Endothelial cell of umbilical vein (primary cell): ENCODE data around the gene UVSSA. TPM values are rescaled to one million over a fixed set of nuclear protein-coding genes. Genes with fewer than 3 reads are reported as not detected.

Experiments used
- BruUV-seq: library from RNA; stranded (reverse); fragments of 400-500 nt; replicated peaks from 2 replicates; lab custom pipeline; 2021; lab: Mats Ljungman, UMichigan
- CTCF ChIA-PET: fragments of 300-600, 350-600 bp; sonication (Branson Sonifier 250); formaldehyde crosslinking; loops from one replicate; lab custom pipeline; 2021; ENCODE audit warnings: antibody characterized with exemption, inconsistent platforms; lab: Charles Lee
- POLR2A ChIA-PET: fragments of 300-600, 350-600 bp; sonication (Branson Sonifier 250); formaldehyde crosslinking; loops from one replicate; lab custom pipeline; 2021; ENCODE audit warnings: antibody characterized with exemption, inconsistent platforms; lab: Charles Lee
- DNase-seq: peaks from one replicate; pipeline ENCODE4 v3.0.0-alpha.2; 2011; ENCODE audit warnings: low read depth, low spot score
- FAIRE-seq: peaks from 2 replicates; lab custom pipeline; 2011; peaks lifted over from hg19 to GRCh38; lab: Jason Lieb, UNC
- H2AFZ ChIP-seq: 2 replicates; pipeline ENCODE4 v1.6.0; 2012; ENCODE audit warnings: low read depth, low read length, control low read depth, inconsistent platforms
- H3K27ac ChIP-seq: 2 replicates; pipeline ENCODE4 v1.5.1; 2011; ENCODE audit warnings: low read depth, mild to moderate bottlenecking, control low read depth, low read length, moderate library complexity; ENCODE audit not compliant: insufficient read depth
- H3K27me3 ChIP-seq, 2 experiments: 2 replicates each; pipeline versions ENCODE4 v1.6.0 to v1.6.1; 2011; ENCODE audit warnings: low read length in 2 of 2, mixed read lengths in 1 of 2; ENCODE audit not compliant: control insufficient read depth in 2 of 2, insufficient read depth in 2 of 2
- H3K36me3 ChIP-seq, 2 experiments: 2 replicates in 1 of 2; 3 replicates in 1 of 2; pipeline ENCODE4 v1.5.1; 2011; ENCODE audit warnings: low read length in 2 of 2, mild to moderate bottlenecking in 1 of 2, moderate library complexity in 1 of 2; ENCODE audit not compliant: control insufficient read depth in 2 of 2, insufficient read depth in 2 of 2; ENCODE audit errors: extremely low read depth in 1 of 2
- H3K4me1 ChIP-seq: 3 replicates; pipeline ENCODE4 v1.5.1; 2011; ENCODE audit warnings: mild to moderate bottlenecking, low read length; ENCODE audit not compliant: control insufficient read depth, insufficient read depth; ENCODE audit errors: extremely low read depth
- H3K4me2 ChIP-seq: 2 replicates; pipeline ENCODE4 v1.6.1; 2011; ENCODE audit warnings: low read length, control low read depth, mixed read lengths; ENCODE audit not compliant: insufficient read depth
- H3K4me3 ChIP-seq, 3 experiments: fragments of 200-600 bp in 1 of 3; sonication (generic), shearing (Covaris generic) in 1 of 3; replicated peaks in 1 of 3; 2 replicates each; pipeline ENCODE4 v1.5.1; 2011 to 2016; ENCODE audit warnings: control low read depth in 3 of 3, low read length in 3 of 3, mild to moderate bottlenecking in 2 of 3, inconsistent platforms in 1 of 3, low read depth in 1 of 3, moderate library complexity in 1 of 3; ENCODE audit not compliant: insufficient read depth in 1 of 3
- H3K79me2 ChIP-seq: 2 replicates; pipeline ENCODE4 v1.6.0; 2012; ENCODE audit warnings: low read length, inconsistent platforms; ENCODE audit not compliant: control insufficient read depth, insufficient read depth
- H3K9ac ChIP-seq: replicated peaks from 2 replicates; pipeline ENCODE3; 2011; ENCODE audit warnings: low read length, control low read depth; ENCODE audit not compliant: insufficient read depth; ENCODE audit errors: extremely low read depth
- H3K9me1 ChIP-seq: replicated peaks from 3 replicates; pipeline ENCODE4 v1.6.0; 2011; ENCODE audit warnings: mild to moderate bottlenecking, low read length; ENCODE audit not compliant: control insufficient read depth, insufficient read depth; ENCODE audit errors: extremely low read depth
- H3K9me3 ChIP-seq: replicated peaks from 2 replicates; pipeline ENCODE4 v1.5.1; 2012; ENCODE audit warnings: low read length, inconsistent platforms; ENCODE audit not compliant: control insufficient read depth, insufficient read depth
- H4K20me1 ChIP-seq: replicated peaks from 2 replicates; pipeline ENCODE3; 2011; ENCODE audit warnings: mild to moderate bottlenecking, low read length; ENCODE audit not compliant: control insufficient read depth, insufficient read depth; ENCODE audit errors: extremely low read depth
- EZH2 ChIP-seq: IDR thresholded peaks from 2 replicates; pipeline ENCODE4 v1.6.1; 2012; ENCODE audit warnings: borderline replicate concordance, low read depth, mild to moderate bottlenecking, moderate library complexity, low read length, inconsistent platforms; ENCODE audit not compliant: severe bottlenecking
- FOS ChIP-seq: IDR thresholded peaks from 2 replicates; pipeline ENCODE4 v1.6.1; 2011; ENCODE audit warnings: mild to moderate bottlenecking, low read length, moderate library complexity, borderline replicate concordance; ENCODE audit not compliant: insufficient read depth
- GATA2 ChIP-seq: IDR thresholded peaks from 2 replicates; pipeline ENCODE4 v1.7.0; 2011; ENCODE audit warnings: low read depth, mild to moderate bottlenecking, moderate library complexity, mixed read lengths, low read length; ENCODE audit not compliant: insufficient read length, insufficient read depth
- JUN ChIP-seq: IDR thresholded peaks from 2 replicates; pipeline ENCODE4 v1.6.1; 2011; ENCODE audit warnings: borderline replicate concordance, low read depth; ENCODE audit not compliant: insufficient read length, insufficient read depth
- MAX ChIP-seq: IDR thresholded peaks from 2 replicates; pipeline ENCODE4 v1.6.1; 2011; ENCODE audit not compliant: insufficient read depth, insufficient read length
- MYC ChIP-seq: IDR thresholded peaks from one replicate; pipeline ENCODE4 v1.6.1; 2011; ENCODE audit warnings: mild to moderate bottlenecking, low read depth, low read length
- POLR2A ChIP-seq: IDR thresholded peaks from 2 replicates; pipeline ENCODE4 v1.6.1; 2012; ENCODE audit warnings: low read depth, mild to moderate bottlenecking, control low read depth, low read length
- POLR2AphosphoS5 ChIP-seq: IDR thresholded peaks from 2 replicates; pipeline ENCODE4 v1.6.1; 2012; ENCODE audit warnings: low read depth, mild to moderate bottlenecking, control low read depth, low read length, moderate library complexity; ENCODE audit not compliant: insufficient read depth
- dilution Hi-C: fragments of 300-500 bp; cut with MboI; formaldehyde crosslinking; loops from one replicate; pipeline ENCODE4 v1.15.0; 2019; ENCODE audit warnings: low sequenced_read_pairs; ENCODE audit not compliant: extremely low pct_ligation_motif_present
- intact Hi-C: fragments of 100-400 bp; cut with micrococcal nuclease; formaldehyde crosslinking; loops from one replicate; pipeline ENCODE4 v1.10.0; 2022
- polyA plus RNA-seq, 4 experiments: library from polyadenylated mRNA; depleted of rRNA in 3 of 4; stranded (reverse) in 3 of 4; unstranded in 1 of 4; fragments of >200 nt; gene quantifications; 2 replicates each; pipeline versions ENCODE4 v1.2.1 to v1.2.3, GENCODE V29; 2011 to 2012; ENCODE audit warnings: missing spikeins in 1 of 4
- total RNA-seq: library from RNA; stranded (reverse); gene quantifications from 2 replicates; pipeline ENCODE4 v1.2.3, GENCODE V29; 2021
- TF ChIP-seq, protein P1 (sequence below), 2 donors: IDR thresholded peaks; 1 replicate in 1 of 2; 2 replicates in 1 of 2; pipeline ENCODE4 v1.5.1; 2011; ENCODE audit warnings: low read length in 2 of 2, mild to moderate bottlenecking in 2 of 2, moderate library complexity in 2 of 2, control low read depth in 1 of 2, inconsistent platforms in 1 of 2, low read depth in 1 of 2; ENCODE audit not compliant: insufficient read depth in 1 of 2; ENCODE audit errors: extremely low read depth in 1 of 2

UVSSA gene
- total and polyA plus RNA-seq, 2 donors (not counting 3 experiments of a cell fraction or from before 2014, with no cell fraction given): 7.1 to 14.9 TPM

- Histone ChIP-seq H3K27me3 (no peaks in the 10 kb centered on the region), H3K9me3 (no peaks in the 10 kb centered on the region), H3K4me1 (no peaks in the 10 kb centered on the region), H3K27ac (no peak overlapping the region), H3K9ac (no peak overlapping the region), H3K36me3 (no peaks in the 10 kb centered on the region), H3K79me2 (no peaks in the 10 kb centered on the region), H3K4me3 (no peak overlapping the region), H3K9me1 (no peaks in the 10 kb centered on the region), H2AFZ (no peak overlapping the region), H4K20me1 (no peaks in the 10 kb centered on the region), H3K4me2 (no peak overlapping the region)
- FAIRE-seq (no peak), DNase-seq (no peak)
- no TSS peak for BruUV-seq
- TF ChIP-seq FOS (no peak), EZH2 (no peak), MYC (no peak)
- intact Hi-C loops: no loop called here
- ChIA-PET POLR2A (no interaction called here), CTCF (interaction anchor here (1.2 kb wide), 1 partner anchor 9 kb away, joined by 3 read pairs; no protein-coding TSS in a partner anchor)
- dilution Hi-C loops: no loop called here
Measured at GRCh38 chr4:1359976-1360375, 13.0 kb downstream of the UVSSA start.

DNA sequence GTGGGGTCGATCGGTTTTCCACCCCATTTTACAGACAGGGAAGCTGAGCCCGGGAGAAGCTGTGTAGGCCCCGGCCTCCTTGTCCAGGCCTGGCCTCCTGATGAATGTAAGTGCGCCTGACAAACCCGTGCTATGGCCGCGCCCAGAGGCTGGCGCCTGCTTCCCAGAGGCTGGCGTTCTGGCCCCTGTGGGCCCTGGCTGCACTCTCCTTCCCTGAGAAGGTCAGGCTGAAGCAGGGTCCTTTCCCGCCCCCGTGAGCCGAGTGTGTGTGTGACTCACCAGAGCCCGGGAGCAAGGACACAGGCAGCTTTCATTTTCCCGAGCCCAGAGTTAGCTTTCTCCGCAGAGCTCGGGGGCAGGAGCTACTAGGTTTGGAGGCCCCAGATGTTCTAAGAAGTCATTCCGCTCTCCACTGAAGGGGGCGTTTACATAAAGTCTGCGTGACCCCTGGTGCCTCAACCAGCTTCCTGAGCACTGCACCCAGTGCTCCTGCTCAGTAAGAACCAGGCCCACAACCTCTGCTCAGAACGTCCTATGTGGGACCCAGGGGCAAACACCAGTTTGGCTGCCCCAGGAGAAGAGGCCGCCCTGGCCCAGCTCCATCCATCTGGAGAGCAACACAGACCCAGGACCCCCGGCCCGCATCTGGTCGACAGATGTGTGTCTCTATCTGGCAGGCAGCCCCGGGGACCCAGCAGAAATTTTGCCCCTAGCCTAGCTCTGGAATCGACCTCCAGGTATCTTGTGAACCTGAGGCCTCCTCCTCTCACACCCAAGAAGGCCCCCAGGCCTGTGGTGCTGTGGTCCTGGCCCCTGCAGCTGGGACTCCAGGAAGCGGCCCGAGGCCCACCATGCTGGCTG lies 13.6 kb downstream of the UVSSA start:
- DNase-seq: no peak
- Histone ChIP-seq H3K36me3 (no peaks in the 10 kb centered on the region), H3K27me3 (no peaks in the 10 kb centered on the region), H3K4me2 (no peak overlapping the region), H3K9me3 (no peaks in the 10 kb centered on the region), H4K20me1 (no peaks in the 10 kb centered on the region), H3K9ac (no peak overlapping the region), H3K79me2 (no peaks in the 10 kb centered on the region), H3K4me1 (no peaks in the 10 kb centered on the region), H3K27ac (no peak overlapping the region), H2AFZ (no peak overlapping the region), H3K9me1 (no peaks in the 10 kb centered on the region), H3K4me3 (no peak overlapping the region)
- TF ChIP-seq POLR2A: no peak
- TF ChIP-seq, protein P1, sequence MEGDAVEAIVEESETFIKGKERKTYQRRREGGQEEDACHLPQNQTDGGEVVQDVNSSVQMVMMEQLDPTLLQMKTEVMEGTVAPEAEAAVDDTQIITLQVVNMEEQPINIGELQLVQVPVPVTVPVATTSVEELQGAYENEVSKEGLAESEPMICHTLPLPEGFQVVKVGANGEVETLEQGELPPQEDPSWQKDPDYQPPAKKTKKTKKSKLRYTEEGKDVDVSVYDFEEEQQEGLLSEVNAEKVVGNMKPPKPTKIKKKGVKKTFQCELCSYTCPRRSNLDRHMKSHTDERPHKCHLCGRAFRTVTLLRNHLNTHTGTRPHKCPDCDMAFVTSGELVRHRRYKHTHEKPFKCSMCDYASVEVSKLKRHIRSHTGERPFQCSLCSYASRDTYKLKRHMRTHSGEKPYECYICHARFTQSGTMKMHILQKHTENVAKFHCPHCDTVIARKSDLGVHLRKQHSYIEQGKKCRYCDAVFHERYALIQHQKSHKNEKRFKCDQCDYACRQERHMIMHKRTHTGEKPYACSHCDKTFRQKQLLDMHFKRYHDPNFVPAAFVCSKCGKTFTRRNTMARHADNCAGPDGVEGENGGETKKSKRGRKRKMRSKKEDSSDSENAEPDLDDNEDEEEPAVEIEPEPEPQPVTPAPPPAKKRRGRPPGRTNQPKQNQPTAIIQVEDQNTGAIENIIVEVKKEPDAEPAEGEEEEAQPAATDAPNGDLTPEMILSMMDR (IDR thresholded peaks at IDR 0.05; ENCODE audit: extremely low read depth in 1 of 2, insufficient read depth in 1 of 2, low read depth in 1 of 2, low read length in 2 of 2): no peak
- TF ChIP-seq POLR2AphosphoS5: no peak
- TF ChIP-seq MAX: no peak
- TF ChIP-seq MYC: no peak
- TF ChIP-seq JUN: no peak
- TF ChIP-seq GATA2: no peak
- no peak for TF ChIP-seq FOS
- no peak for TF ChIP-seq EZH2
- BruUV-seq: no TSS peak
- ChIA-PET POLR2A (no interaction called here), CTCF (interaction anchor here (1.2 kb wide), 1 partner anchor 8 kb away, joined by 3 read pairs; no protein-coding TSS in a partner anchor)
- dilution Hi-C loops: no loop called here
- no peak for FAIRE-seq
- intact Hi-C loops: no loop called here
